ENCODE results near the gene MRPS5.
"Not testable (repeated sequence)": the region's sequence is repeated elsewhere in the genome, so short reads cannot be mapped to it uniquely, and the experiment has no call there.

MRPS5 gene

DNA sequence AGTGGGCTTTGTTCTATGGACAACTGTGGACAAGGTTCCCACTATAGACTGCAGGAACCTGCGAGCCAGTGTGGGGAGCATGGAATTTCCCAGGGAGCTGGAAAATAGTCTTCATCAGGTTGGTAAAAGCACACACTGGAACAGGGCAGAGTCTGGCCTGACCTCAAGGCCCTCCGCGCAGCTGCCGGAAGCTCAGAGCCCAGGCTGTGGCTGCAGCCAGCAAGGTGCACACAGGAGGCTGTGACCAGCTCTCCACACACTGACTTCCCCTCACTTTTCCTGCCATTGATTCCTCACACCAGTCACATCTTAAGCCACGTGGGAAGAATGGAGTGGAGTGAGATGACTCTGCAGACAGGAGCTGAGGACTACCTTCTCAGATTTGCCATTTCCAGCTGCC lies 77.0 kb downstream of the MRPS5 start:
- DNase-seq = peak; percentile 9 to 68

DNA sequence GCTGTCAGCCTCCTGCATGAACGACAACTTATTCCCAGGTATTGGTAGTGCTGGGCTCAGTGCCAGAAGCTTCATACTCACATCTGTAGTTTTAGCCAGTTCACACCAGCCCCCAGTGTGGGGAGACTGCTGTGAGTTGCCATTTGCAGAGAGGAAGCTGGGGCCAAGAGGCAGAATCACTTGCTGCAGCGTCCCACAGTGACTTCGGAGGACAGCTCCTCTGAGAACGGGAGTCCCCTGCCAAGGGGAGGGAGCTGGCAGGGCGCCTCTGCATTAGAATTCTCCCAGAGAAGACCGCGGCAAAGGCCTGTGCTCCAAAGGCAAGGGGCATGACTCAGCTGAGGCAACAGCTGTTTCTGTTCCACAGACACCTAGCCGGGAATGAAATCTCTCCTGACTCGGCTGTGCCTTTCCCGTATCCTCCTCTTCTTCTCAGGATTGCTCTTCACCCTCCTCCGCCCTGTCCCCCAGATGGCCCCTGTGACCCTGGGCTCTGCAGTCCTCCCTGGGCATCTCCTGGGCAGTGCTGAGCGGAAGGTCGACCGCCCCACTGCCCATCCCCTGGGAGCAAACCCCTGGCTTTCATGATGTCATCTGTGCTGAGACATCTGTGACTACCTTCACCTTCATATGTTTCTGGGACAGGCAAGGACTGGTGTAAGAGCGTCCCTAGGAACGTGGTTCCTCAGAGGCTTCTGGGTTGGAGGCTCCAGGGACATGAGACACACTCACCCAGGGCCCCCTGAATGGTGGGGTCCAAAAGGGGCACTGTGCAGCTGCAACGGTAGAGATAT lies 78.1 kb downstream of the MRPS5 start:
- DNase-seq = peak; percentile 64 to 73

DNA sequence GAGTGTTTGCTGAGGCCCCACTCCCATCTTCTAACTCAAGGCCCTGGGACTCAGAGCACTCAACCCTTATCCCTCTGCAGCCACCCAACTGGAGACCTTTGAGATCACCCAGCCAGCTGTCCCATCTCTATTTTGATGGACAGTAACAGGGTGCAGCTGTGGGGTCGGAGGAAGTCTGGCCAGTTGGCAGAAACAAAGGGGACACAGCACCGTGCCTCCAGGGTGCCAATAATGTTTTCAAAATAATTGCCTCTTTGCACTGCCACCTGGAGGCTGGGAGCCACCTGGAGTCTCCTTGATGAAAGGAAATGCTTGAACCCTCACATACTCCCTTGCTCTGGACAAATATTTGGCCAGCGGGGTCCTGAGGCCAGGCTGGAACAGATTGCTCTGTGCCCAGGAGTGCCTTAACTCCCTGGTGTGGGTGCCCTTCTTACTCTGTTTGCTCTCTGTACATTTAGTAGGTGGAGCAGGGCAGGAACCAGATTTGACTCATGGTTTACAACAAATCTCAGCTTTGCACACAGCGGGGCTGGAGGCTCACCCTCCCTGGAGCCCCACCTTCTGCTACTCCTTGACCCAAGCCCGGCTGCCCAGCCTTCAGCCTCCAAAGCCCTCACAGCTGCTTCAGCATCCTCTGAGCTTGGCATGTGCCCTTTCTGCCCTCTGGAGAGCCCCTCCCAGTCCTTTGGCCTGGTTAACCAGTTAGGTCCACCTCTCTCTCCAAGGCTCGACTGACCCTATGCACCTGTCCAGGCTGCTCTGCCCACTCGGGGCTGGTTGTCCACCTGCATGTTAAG lies 78.9 kb downstream of the MRPS5 start:
- peak; percentile 42 to 50 for DNase-seq

GRCh38 chr2:95041824-95042442 lies 79.7 kb downstream of the MRPS5 start:
- no peak for DNase-seq

DNA sequence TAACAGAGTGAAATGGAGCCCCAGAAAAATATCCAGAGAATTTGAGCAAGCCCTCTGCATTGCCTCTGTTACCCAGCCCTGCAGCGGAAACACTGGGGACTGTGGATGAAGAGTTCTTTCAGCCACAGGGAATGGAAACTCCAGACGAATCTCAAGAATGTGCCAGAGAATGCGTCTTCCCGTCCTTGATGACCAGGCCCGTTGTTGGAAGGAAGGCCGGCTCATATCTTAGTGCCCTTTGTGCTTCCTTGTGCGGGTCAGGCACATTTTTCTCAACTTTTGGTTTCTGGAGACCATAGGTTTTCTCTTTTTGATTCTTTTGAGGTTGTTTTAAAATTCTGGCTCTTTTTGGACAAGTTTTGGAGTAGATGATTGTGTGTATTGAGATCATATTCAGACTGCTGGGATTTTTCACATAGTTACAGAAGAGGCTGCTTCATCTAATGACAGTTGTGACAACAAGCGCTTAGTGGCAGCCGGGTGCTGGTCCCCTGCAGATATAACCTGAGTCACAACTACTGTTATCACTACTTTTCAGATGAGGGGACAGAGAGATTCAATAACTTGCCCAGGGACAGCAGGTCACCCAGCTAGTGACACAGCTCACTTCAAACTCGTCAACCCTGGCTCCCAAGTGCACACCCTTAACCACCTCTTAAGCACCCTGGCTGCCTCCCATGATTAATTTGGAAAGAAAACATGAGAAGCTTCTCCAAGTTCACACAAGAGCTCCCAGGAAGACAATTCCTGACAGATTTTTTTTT lies 80.4 kb downstream of the MRPS5 start:
- no peak for DNase-seq

DNA sequence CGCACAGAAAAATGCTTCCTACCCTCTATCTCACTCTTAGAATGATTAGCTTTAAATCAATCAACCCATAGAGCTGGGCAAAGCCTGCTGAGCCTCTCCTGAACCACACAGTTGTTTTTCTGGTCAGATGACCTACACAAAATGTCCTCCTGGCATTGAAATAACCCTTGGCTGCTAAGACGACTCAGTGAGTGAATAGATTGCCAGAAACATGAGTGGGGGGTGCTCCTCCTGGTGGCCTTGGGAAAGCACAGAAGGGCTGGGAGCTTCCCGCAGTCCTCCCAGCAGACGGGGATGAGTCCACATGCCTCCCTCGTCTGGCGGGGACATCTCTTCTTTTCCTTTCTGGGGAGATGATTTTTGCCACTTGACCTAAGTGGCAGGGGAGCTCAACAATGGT lies 81.2 kb downstream of the MRPS5 start:
- DNase-seq = no peak

DNA sequence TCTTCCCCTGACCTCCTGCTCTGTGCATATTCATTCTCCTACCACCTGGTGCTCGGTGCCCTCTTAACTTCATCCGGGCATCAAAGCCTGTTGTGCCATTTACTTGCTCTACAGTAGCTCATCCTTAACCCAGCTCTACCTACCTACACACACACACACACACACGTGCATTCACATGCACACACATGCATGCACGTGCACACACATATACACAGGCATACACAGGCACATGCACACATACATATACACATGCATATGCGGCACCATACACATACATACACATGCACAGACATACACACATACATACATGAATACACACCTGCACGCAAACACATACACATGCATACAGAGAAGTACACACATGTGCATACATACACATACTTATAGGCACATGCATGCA lies 81.6 kb downstream of the MRPS5 start:
- DNase-seq = no peak

- no peak for DNase-seq
Measured at GRCh38 chr2:95039363-95039762, 82.2 kb downstream of the MRPS5 start.

DNA sequence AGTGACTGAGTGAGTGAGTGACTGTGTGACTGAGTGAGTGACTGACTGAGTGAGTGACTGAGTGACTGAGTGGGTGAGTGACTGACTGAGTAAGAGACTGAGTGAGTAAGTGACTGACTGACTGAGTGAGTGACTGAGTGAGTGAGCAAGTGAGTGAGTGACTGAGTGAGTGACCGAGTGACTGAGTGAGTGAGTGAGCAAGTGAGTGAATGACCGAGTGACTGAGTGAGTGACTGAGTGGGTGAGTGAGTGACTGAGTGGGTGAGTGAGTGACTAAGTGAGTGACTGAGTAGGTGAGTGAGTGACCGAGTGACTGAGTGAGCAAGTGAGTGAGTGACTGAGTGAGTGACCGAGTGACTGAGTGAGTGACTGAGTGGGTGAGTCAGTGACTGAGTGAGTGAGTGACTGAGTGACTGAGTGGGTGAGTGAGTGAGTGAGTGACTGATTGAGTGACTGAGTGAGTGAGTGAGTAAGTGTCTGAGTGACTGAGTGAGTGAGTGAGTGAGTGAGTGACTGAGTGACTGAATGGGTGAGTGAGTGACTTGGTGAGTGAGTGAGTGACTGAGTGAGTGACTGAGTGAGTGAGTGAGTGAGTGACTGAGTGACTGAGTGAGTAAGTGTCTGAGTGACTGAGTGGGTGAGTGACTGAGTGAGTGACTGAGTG lies 82.8 kb downstream of the MRPS5 start:
- DNase-seq = no peak

GRCh38 chr2:95037841-95038585 lies 83.6 kb downstream of the MRPS5 start:
- not testable (repeated sequence) for DNase-seq

- no peak for DNase-seq
Measured at GRCh38 chr2:95037384-95037839, 84.2 kb downstream of the MRPS5 start.

DNA sequence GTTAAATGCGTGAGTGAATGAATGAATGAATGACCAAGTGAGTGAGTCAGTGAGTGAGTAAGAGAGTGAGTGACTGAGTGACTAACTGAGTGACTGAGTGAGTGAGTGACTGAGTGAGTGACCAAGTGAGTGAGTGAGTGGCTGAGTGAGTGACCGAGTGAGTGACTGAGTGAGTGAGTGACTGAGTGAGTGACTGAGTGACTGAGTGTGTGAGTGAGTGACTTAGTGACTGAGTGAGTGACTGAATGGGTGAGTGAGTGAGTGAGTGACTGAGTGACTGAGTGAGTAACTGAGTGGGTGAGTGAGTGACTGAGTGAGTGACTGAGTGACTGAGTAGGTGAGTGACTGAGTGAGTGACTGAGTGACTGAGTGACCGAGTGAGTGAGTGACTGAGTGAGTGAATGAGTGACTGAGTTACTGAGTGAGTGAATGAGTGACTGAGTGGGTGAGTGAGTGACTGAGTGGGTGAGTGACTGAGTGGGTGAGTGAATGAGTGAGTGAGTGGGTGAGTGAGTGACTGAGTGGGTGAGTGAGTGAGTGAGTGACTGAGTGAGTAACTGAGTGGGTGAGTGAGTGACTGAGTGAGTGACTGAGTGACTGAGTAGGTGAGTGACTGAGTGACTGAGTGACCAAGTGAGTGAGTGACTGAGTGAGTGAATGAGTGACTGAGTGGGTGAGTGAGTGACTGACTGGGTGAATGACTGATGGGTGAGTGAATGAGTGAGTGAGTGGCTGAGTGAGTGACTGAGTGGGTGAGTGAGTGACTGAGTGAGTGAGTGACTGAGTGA lies 84.8 kb downstream of the MRPS5 start:
- DNase-seq = no peak
